ENCODE results near the gene MYL11. TPM values are rescaled to one million over a fixed set of nuclear protein-coding genes. Genes with fewer than 3 reads are reported as not detected.

The MYL11 gene
- 0.46 to 0.63 TPM (median 0.54 TPM) in 3 of 5 replicates, not detected in the others for total RNA-seq (2022; extraction: Qiagen RNA extraction; ENCODE audit: low read depth)

GRCh38 chr16:30374538-30374937 is at the start of gene MYL11:
TSS of gene MYL11 (plus strand) at chr16:30374802. CDS start at chr16:30374858, 56 bp downstream.

GRCh38 chr16:30355144-30355953 is 19.3 kb upstream of the MYL11 start, which contains the start of gene CD2BP2:
TSS of gene CD2BP2 (minus strand) at chr16:30355308. CDS start at chr16:30354681, 627 bp downstream.

GRCh38 chr16:30370456-30371247 is 4.0 kb upstream of the MYL11 start, which contains the start of gene TBC1D10B:
TSS of gene TBC1D10B (minus strand) at chr16:30370494. CDS start at chr16:30370183, 311 bp downstream.

GRCh38 chr16:30382111-30382881 is 7.7 kb downstream of the MYL11 start, which contains the start of gene SEPTIN1:
TSS of gene SEPTIN1 (minus strand) at chr16:30382561. CDS start at chr16:30382542, 19 bp downstream.

GRCh38 chr16:30395155-30395991 is 20.8 kb downstream of the MYL11 start, which contains the start of gene ZNF48:
TSS of gene ZNF48 (plus strand) at chr16:30395420. CDS start at chr16:30395795, 375 bp downstream.

GRCh38 chr16:30407102-30407803 is 32.7 kb downstream of the MYL11 start, which contains the start of gene ZNF771:
TSS of gene ZNF771 (plus strand) at chr16:30407606. CDS start at chr16:30408054, 448 bp downstream.

Other genes starting within 250 kb of the MYL11 start
- 2.9 to 4.0 TPM (median 3.5 TPM) in 5 replicates for gene CORO1A, start 191.2 kb upstream of the MYL11 start, total RNA-seq (2022; extraction: Qiagen RNA extraction; ENCODE audit: low read depth)
- 163 to 214 TPM (median 202 TPM) in 5 replicates for gene BOLA2B, start 181.1 kb upstream of the MYL11 start, total RNA-seq (2022; extraction: Qiagen RNA extraction; ENCODE audit: low read depth)
- 6.8 to 22.9 TPM (median 9.4 TPM) in 5 replicates for gene SLX1A, start 180.9 kb upstream of the MYL11 start, total RNA-seq (2022; extraction: Qiagen RNA extraction; ENCODE audit: low read depth)
- 5.6 to 13.9 TPM (median 9.3 TPM) in 5 replicates for gene SULT1A3, start 175.5 kb upstream of the MYL11 start, total RNA-seq (2022; extraction: Qiagen RNA extraction; ENCODE audit: low read depth)
- gene NPIPB13, start 126.3 kb upstream of the MYL11 start, total RNA-seq (2022; extraction: Qiagen RNA extraction; ENCODE audit: low read depth) = 0.66 to 3.2 TPM (median 3.0 TPM) in 5 replicates
- gene CD2BP2, start 19.5 kb upstream of the MYL11 start, total RNA-seq (2022; extraction: Qiagen RNA extraction; ENCODE audit: low read depth) = 64.0 to 69.6 TPM (median 67.1 TPM) in 5 replicates
- 26.5 to 36.6 TPM (median 31.8 TPM) in 5 replicates for gene TBC1D10B, start 4.3 kb upstream of the MYL11 start, total RNA-seq (2022; extraction: Qiagen RNA extraction; ENCODE audit: low read depth)
- gene SEPTIN1, start 7.8 kb downstream of the MYL11 start, total RNA-seq (2022; extraction: Qiagen RNA extraction; ENCODE audit: low read depth) = 1.4 to 2.2 TPM (median 1.7 TPM) in 5 replicates
- 11.9 to 12.9 TPM (median 12.4 TPM) in 5 replicates for gene ZNF48, start 20.6 kb downstream of the MYL11 start, total RNA-seq (2022; extraction: Qiagen RNA extraction; ENCODE audit: low read depth)
- 3.7 to 6.2 TPM (median 5.4 TPM) in 5 replicates for gene ZNF771, start 32.8 kb downstream of the MYL11 start, total RNA-seq (2022; extraction: Qiagen RNA extraction; ENCODE audit: low read depth)
- 115 to 143 TPM (median 137 TPM) in 5 replicates for gene DCTPP1, start 55.2 kb downstream of the MYL11 start, total RNA-seq (2022; extraction: Qiagen RNA extraction; ENCODE audit: low read depth)
- 51.1 to 56.3 TPM (median 54.3 TPM) in 5 replicates for gene SEPHS2, start 71.1 kb downstream of the MYL11 start, total RNA-seq (2022; extraction: Qiagen RNA extraction; ENCODE audit: low read depth)
- 0.12 to 0.28 TPM (median 0.21 TPM) in 4 of 5 replicates, not detected in the other for gene ITGAL, start 97.9 kb downstream of the MYL11 start, total RNA-seq (2022; extraction: Qiagen RNA extraction; ENCODE audit: low read depth)
- 38.0 to 49.6 TPM (median 44.5 TPM) in 5 replicates for gene ZNF768, start 151.8 kb downstream of the MYL11 start, total RNA-seq (2022; extraction: Qiagen RNA extraction; ENCODE audit: low read depth)
- gene ZNF747, start 160.1 kb downstream of the MYL11 start, total RNA-seq (2022; extraction: Qiagen RNA extraction; ENCODE audit: low read depth) = 3.1 to 5.1 TPM (median 4.6 TPM) in 5 replicates
- gene ZNF764, start 183.6 kb downstream of the MYL11 start, total RNA-seq (2022; extraction: Qiagen RNA extraction; ENCODE audit: low read depth) = 5.2 to 6.3 TPM (median 5.6 TPM) in 5 replicates
- 5.5 to 10.0 TPM (median 7.8 TPM) in 5 replicates for gene ZNF688, start 196.9 kb downstream of the MYL11 start, total RNA-seq (2022; extraction: Qiagen RNA extraction; ENCODE audit: low read depth)
- gene ZNF785, start 210.9 kb downstream of the MYL11 start, total RNA-seq (2022; extraction: Qiagen RNA extraction; ENCODE audit: low read depth) = not detected in 5 replicates
- gene ZNF689, start 235.6 kb downstream of the MYL11 start, total RNA-seq (2022; extraction: Qiagen RNA extraction; ENCODE audit: low read depth) = 7.5 to 9.6 TPM (median 8.7 TPM) in 5 replicates

Data from A549 treated with DMSO at 1 μM for 4 hours (cell line).